ENCODE results near the gene ITGA5. TPM values are rescaled to one million over a fixed set of nuclear protein-coding genes. Genes with fewer than 3 reads are reported as not detected.
A peak's percentile ranks its signal among the peaks of the same experiment; 100 is the strongest.

The ITGA5 gene
- total RNA-seq, 4 donors from 2014 or later: 69.7 to 223 (median 99.4) TPM

DNA sequence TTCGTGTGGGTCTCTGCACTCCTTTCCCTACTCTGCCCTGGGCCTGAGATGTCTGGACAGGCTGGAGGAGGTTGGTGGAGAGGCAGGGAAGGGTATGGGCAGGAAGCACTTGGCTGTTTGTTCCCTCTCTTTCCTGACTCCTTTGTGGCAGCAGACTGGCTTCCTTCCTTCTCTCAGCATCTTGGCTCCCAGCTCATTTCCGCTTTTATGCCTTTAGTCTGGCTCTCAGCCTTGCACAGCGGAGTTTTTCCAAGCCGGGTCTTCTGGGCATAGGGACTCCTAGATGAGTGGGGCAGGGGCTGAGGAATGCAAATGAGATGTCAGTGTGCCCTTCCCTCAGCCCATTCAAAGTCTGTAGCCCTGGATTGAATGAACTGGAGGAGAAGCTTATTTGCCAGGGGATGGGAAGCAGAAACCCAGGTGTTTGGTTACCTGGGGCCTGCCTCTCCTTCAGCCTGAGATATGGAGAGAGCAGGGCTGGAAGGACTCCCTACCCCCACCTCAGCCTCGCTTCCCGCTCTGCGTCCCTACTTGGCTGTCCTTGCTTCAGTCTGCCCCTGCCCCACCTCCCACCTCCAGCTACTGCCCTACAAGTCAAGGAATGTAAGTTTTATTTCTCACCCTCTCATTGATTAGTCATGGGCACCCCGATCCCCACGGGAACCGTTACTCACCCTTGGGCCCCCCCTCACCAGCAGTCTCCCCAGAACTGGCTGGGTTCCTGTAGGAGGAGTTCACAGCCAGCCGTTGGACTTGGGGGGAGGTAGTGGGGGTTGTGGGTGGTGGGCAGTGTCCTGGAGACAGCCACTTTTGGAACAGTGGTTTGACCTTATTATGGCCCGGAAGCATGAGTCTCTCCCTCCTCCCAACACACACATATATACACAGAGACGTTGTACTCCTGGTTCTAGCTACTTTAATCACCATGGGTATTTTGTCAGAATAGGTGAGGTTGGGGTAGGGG, 9.3 kb upstream of the ITGA5 start:
- H3K4me1 ChIP-seq: peaks cover 0 to 32% of the 10 kb centered on the region in 2 donors
- intact Hi-C loops (cut with DNase I; ENCODE audit: low total_unique reads): no loop called here
- H3K27ac ChIP-seq: peak overlapping the region; percentile 61 to 66
- H3K27me3 ChIP-seq: no peaks in the 10 kb centered on the region
- no peak overlapping the region for H3K4me3 ChIP-seq
- H3K9me3 ChIP-seq: no peaks in the 10 kb centered on the region
- no peak for TF ChIP-seq POLR2A (IDR thresholded peaks at IDR 0.05)
- TF ChIP-seq, protein P1, sequence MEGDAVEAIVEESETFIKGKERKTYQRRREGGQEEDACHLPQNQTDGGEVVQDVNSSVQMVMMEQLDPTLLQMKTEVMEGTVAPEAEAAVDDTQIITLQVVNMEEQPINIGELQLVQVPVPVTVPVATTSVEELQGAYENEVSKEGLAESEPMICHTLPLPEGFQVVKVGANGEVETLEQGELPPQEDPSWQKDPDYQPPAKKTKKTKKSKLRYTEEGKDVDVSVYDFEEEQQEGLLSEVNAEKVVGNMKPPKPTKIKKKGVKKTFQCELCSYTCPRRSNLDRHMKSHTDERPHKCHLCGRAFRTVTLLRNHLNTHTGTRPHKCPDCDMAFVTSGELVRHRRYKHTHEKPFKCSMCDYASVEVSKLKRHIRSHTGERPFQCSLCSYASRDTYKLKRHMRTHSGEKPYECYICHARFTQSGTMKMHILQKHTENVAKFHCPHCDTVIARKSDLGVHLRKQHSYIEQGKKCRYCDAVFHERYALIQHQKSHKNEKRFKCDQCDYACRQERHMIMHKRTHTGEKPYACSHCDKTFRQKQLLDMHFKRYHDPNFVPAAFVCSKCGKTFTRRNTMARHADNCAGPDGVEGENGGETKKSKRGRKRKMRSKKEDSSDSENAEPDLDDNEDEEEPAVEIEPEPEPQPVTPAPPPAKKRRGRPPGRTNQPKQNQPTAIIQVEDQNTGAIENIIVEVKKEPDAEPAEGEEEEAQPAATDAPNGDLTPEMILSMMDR (IDR thresholded peaks at IDR 0.05): no peak
- no peaks in the 10 kb centered on the region for H3K36me3 ChIP-seq
- peak in 1 of 2 donors; percentile 61 for DNase-seq

DNA sequence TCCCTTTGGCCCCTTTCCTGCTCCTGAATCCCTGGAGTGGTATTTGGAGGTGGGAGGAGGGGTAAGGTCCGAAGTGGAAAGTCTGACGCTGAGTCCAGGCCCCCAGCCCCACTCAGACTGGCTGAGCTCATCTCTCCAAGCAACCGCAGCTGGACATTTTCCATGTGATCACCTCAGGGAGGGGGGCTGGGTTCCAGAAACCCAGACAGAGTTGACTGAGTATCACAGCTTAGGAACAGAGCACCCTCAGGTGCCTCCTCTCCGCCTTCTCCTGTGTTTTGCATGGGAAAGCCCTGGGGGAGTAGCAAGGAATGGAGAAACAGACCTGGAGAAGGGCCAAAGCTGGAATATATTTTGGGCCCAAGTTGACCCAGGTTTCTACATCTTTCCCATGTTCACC, 8.0 kb upstream of the ITGA5 start:
- peak overlapping the region; percentile 61 to 66 for H3K27ac ChIP-seq
- H3K4me3 ChIP-seq: no peak overlapping the region
- H3K27me3 ChIP-seq: no peaks in the 10 kb centered on the region
- no peaks in the 10 kb centered on the region for H3K36me3 ChIP-seq
- no peaks in the 10 kb centered on the region for H3K9me3 ChIP-seq
- DNase-seq: no peak
- peaks cover 0 to 25% of the 10 kb centered on the region in 2 donors for H3K4me1 ChIP-seq
- TF ChIP-seq, protein P1 (IDR thresholded peaks at IDR 0.05): no peak
- TF ChIP-seq POLR2A (IDR thresholded peaks at IDR 0.05): no peak
- intact Hi-C loops (cut with DNase I; ENCODE audit: low total_unique reads): no loop called here

DNA sequence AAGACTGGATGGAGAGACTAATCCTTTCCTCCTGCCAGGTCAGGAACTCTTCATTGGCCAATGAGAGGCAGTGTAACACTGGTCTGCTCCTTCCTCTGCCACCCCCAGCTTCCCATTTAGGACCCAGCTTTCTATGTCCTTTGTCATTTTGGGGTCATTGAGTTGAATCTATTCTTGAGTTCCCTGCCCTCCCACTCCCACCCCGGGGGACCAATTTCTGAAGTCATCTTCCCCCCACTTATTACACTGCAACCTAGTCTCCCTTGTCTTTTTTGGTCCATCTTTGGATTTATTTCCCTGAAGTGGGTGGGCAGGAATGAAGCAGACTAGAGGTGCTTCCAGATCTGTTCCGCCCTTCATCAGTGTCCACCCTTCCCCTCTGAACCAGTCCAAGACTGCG, 7.6 kb upstream of the ITGA5 start:
- intact Hi-C loops (cut with DNase I; ENCODE audit: low total_unique reads): no loop called here
- Histone ChIP-seq H3K9me3 (no peaks in the 10 kb centered on the region), H3K4me3 (no peak overlapping the region), H3K36me3 (no peaks in the 10 kb centered on the region), H3K27me3 (no peaks in the 10 kb centered on the region), H3K27ac (peak overlapping the region; percentile 61 to 66), H3K4me1 (peaks cover 0 to 23% of the 10 kb centered on the region in 2 donors)
- no peak for TF ChIP-seq POLR2A (IDR thresholded peaks at IDR 0.05)
- TF ChIP-seq, protein P1 (IDR thresholded peaks at IDR 0.05): no peak
- no peak for DNase-seq

DNA sequence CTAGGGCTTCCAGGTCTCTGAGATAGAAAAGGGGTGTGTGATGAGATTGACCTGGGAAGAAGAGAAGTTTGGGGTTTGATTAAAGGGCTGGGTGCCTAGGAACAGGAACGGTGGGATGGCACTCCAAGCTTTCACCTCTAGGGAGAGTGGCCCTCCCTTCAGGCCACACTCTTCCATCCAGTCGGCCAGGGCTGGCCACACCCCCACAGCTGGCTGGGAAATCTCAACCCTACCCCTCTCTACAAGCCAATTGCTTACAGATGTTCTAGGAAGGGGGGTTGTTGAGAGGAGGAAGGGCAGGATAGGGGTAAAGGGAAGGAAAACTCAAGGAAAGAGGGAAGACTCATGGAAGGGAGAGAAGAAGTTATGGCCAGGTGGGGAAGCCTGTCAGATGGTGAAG, 6.6 kb upstream of the ITGA5 start:
- Histone ChIP-seq H3K36me3 (no peaks in the 10 kb centered on the region), H3K27me3 (no peaks in the 10 kb centered on the region), H3K4me1 (peaks cover 0 to 27% of the 10 kb centered on the region in 2 donors), H3K27ac (no peak overlapping the region), H3K9me3 (no peaks in the 10 kb centered on the region), H3K4me3 (no peak overlapping the region)
- intact Hi-C loops (cut with DNase I; ENCODE audit: low total_unique reads): no loop called here
- no peak for DNase-seq
- TF ChIP-seq POLR2A (IDR thresholded peaks at IDR 0.05): no peak
- TF ChIP-seq, protein P1 (IDR thresholded peaks at IDR 0.05): no peak

DNA sequence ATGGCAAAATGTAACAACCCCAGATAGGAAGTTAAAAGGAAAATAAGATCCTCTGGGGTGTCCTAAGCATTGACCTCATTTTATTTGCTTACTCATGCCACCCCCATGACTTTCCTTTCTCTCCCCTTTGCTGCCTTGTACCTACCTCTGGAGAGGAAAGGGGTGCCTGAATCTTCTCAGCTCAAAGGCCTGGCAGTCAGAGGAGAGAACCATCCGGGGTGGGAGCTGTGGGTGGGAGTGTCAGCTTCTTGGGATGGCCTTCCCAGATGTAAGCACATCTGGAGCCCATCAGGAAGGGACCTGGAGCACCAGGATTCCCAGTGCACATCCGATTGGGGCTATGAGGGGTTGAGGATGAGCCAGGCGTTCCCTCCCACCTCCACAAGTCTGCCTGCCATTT, 5.2 kb upstream of the ITGA5 start:
- DNase-seq: no peak
- intact Hi-C loops (cut with DNase I; ENCODE audit: low total_unique reads): no loop called here
- H3K27me3 ChIP-seq: no peaks in the 10 kb centered on the region
- H3K27ac ChIP-seq: peak overlapping the region in 1 of 2 donors; percentile 97
- H3K9me3 ChIP-seq: no peaks in the 10 kb centered on the region
- TF ChIP-seq, protein P1 (IDR thresholded peaks at IDR 0.05): no peak
- no peak for TF ChIP-seq POLR2A (IDR thresholded peaks at IDR 0.05)
- H3K4me3 ChIP-seq: no peak overlapping the region
- H3K36me3 ChIP-seq: no peaks in the 10 kb centered on the region
- H3K4me1 ChIP-seq: peaks cover 0 to 38% of the 10 kb centered on the region in 2 donors
